Ovary (tissue), 9 donors: ENCODE measurements around the gene APBB2. TPM values are rescaled to one million over a fixed set of nuclear protein-coding genes. Genes with fewer than 3 reads are reported as not detected.

ENCODE experiments used
- DNase-seq, 5 donors: peaks; one replicate each; pipeline ENCODE4 v3.0.0-alpha.2; 2019 to 2020
- H3K27ac ChIP-seq, 2 donors: fragments of 200-600 bp; one replicate each; pipeline versions ENCODE4 v1.5.1 to v1.8.0; 2019 to 2022
- H3K27me3 ChIP-seq: fragments of 200-600 bp; one replicate; pipeline ENCODE4 v1.8.0; 2022
- H3K36me3 ChIP-seq: fragments of 200-600 bp; sonication (generic); one replicate; pipeline ENCODE4 v1.5.1; 2019
- H3K4me1 ChIP-seq: one replicate; pipeline ENCODE4 v1.8.1; 2013; ENCODE audit warnings: mild to moderate bottlenecking, moderate library complexity; ENCODE audit not compliant: insufficient read depth
- H3K4me3 ChIP-seq: fragments of 200-600 bp; sonication (generic); one replicate; pipeline ENCODE4 v1.5.1; 2017
- H3K9me3 ChIP-seq, 2 donors: fragments of 200-600 bp in 1 of 2; sonication (generic) in 1 of 2; one replicate each; pipeline versions ENCODE4 v1.5.1 to v1.8.1; 2013 to 2019; ENCODE audit warnings: mild to moderate bottlenecking in 1 of 2, moderate library complexity in 1 of 2
- EP300 ChIP-seq: sonication (generic); formaldehyde crosslinking; IDR thresholded peaks from one replicate; pipeline ENCODE4 v1.6.1; 2017; ENCODE audit warnings: antibody characterized with exemption
- POLR2A ChIP-seq: fragments of 450-650 bp; IDR thresholded peaks from one replicate; pipeline ENCODE4 v1.6.1; 2017; ENCODE audit warnings: antibody characterized with exemption, mild to moderate bottlenecking, moderate library complexity
- WGBS, 3 donors: extraction: QIAGEN DNeasy Blood & Tissue Kit in 1 of 3; methylation state at CpG; one replicate each; pipeline versions ENCODE4 v1.1.5 to v1.1.7; 2013 to 2017; 5-methylcytosine and 5-hydroxymethylcytosine counted together
- intact Hi-C, 4 donors: fragments of 100-400 bp; cut with DNase I; formaldehyde crosslinking; loops; one replicate each; pipeline versions ENCODE4 v1.11.0 to v1.15.1; 2022 to 2023
- polyA plus RNA-seq, 2 donors: library from polyadenylated mRNA; stranded (reverse); fragments of 200-250 nt in 1 of 2; fragments of 350-450 nt in 1 of 2; fragmentation: Illumina TruSeq in 1 of 2; extraction: RNeasy Lipid Tissue Mini Kit (QIAGEN cat#74804) in 1 of 2; gene quantifications; one replicate each; pipeline ENCODE4 v1.2.3, GENCODE V29; 2013 to 2014
- total RNA-seq, 7 donors: library from RNA; depleted of rRNA in 2 of 7; stranded (reverse); fragments of >200 nt in 2 of 7; fragmentation: NEBNext Ultra II Directional in 3 of 7; extraction: Animal tissue kit (Norgen Biotek cat#: 25700) in 3 of 7; gene quantifications; one replicate each; pipeline versions ENCODE4 v1.1.0 to v1.2.4, GENCODE V29; 2016 to 2023
- TF ChIP-seq, protein P1 (sequence below), 3 donors: fragments of 450-650 bp in 2 of 3; fragments of 200-600 bp in 1 of 3; IDR thresholded peaks; one replicate each; pipeline versions ENCODE4 v1.5.1 to v1.8.0; 2016 to 2022; ENCODE audit warnings: antibody characterized with exemption in 3 of 3, mild to moderate bottlenecking in 1 of 3
- donor health status: DM: no; HTN: no; CAD: no; lungs with moderate emphysema.
- donor health status: DM: no; HTN: no; CAD: no.
- donor health status: Bipolar disorder and iron deficiency.
- donor health status: DM: yes; HTN: yes; CAD: no.
- donor health status: DM: no; HTN: no; CAD: no.
- donor health status: DM: yes; HTN: yes; CAD: no.

APBB2 gene
- total and polyA plus RNA-seq, 9 donors: 30.9 to 163 (median 80.1) TPM

DNA sequence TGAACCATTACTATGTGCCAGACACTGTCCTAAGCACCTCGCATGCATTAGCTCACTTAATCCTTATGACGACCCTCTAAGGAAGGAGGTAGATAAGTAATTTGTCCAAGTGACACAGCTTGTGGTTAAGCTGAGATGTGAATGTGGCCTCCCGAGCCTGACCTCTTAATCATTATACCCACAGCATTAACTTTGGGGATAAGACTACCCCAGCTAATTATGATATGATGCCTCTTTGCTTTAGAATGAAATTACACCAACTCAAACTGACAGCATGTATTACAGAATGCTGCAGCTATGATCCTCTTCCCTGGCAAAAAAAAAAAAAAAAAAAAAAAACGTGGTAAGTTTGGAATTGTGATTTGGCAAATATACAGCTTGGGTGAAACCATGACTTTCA, 53.5 kb downstream of the APBB2 start:
- intact Hi-C loops: no loop called here
- 63 to 72% (median 71%) methylated on average over 4 of the region's 4 CpGs for WGBS, 3 donors

DNA sequence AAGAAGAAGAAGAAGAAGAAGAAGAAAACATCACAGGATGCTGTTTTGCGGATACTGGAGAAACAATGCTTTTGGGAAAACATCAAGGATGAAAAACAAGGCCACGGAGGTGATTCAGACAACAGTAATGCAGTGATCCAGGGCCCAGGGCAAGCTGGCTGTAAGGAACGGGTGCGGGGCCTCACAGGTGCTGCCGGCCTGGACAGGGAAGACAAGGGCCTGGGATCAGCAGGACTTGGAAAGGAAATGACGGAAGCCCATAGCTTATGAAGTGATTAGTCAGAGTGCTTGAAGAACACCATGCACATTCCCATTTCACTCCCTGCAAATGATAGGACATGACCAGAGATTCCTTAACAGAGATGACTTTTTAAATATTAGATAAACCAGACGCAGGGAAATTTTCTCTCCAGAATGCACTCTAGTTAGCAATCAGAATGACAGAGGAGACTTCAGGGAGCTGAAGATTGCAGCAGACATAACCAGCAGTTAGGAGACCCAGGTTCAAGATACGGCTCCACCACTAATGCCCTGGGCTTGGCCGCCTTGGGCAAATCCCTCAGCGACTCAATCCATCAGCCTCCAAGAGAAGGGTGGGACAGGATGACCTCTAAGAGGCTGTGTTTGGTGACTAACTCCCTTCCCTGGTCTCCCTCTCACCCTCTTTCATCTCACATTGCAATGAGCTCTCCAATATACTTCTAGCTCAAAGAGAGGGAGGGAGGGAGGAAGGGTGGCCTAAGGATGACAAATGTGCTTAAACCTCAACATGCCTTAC, 54.1 kb downstream of the APBB2 start:
- peaks cover 7% of the 10 kb centered on the region for H3K4me1 ChIP-seq
- H3K9me3 ChIP-seq: no peaks in the 10 kb centered on the region
- no peaks in the 10 kb centered on the region for H3K27me3 ChIP-seq
- intact Hi-C loops: no loop called here
- 57 to 79% (median 71%) methylated on average over 10 of the region's 10 CpGs for WGBS, 3 donors
- no peak for DNase-seq
- H3K36me3 ChIP-seq: no peaks in the 10 kb centered on the region
- H3K4me3 ChIP-seq: no peak overlapping the region
- H3K27ac ChIP-seq: no peak overlapping the region
- TF ChIP-seq, protein P1, sequence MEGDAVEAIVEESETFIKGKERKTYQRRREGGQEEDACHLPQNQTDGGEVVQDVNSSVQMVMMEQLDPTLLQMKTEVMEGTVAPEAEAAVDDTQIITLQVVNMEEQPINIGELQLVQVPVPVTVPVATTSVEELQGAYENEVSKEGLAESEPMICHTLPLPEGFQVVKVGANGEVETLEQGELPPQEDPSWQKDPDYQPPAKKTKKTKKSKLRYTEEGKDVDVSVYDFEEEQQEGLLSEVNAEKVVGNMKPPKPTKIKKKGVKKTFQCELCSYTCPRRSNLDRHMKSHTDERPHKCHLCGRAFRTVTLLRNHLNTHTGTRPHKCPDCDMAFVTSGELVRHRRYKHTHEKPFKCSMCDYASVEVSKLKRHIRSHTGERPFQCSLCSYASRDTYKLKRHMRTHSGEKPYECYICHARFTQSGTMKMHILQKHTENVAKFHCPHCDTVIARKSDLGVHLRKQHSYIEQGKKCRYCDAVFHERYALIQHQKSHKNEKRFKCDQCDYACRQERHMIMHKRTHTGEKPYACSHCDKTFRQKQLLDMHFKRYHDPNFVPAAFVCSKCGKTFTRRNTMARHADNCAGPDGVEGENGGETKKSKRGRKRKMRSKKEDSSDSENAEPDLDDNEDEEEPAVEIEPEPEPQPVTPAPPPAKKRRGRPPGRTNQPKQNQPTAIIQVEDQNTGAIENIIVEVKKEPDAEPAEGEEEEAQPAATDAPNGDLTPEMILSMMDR (IDR thresholded peaks at IDR 0.05): no peak
- no peak for TF ChIP-seq EP300
- TF ChIP-seq POLR2A: no peak

More for the DNA sequence above, 53.5 kb downstream of the APBB2 start:
- H3K4me1 ChIP-seq: peaks cover 7% of the 10 kb centered on the region
- no peak overlapping the region for H3K4me3 ChIP-seq
- no peak for DNase-seq
- no peaks in the 10 kb centered on the region for H3K9me3 ChIP-seq
- H3K27me3 ChIP-seq: no peaks in the 10 kb centered on the region
- TF ChIP-seq, protein P1 (IDR thresholded peaks at IDR 0.05): no peak
- TF ChIP-seq EP300 (no peak), POLR2A (no peak)
- H3K27ac ChIP-seq: no peak overlapping the region
- H3K36me3 ChIP-seq: no peaks in the 10 kb centered on the region

DNA sequence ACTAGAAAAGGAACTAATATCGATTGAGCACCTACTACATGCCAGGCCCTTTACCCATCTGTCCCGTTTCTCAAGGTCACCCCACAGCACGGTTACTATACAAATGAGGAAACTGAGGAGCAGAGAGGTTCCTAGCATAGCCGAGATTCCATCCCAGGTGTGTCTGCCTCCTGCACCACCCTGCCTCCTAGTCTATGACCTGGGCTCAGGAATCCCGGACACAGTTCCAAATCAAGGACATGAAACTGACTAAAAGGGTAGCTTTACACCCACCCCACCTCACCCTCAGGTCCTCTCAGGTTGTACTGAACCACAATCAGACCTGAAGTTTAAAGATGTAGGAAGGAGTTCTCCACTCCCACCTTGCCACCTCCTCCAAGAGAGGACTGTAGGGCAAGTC, 55.6 kb downstream of the APBB2 start:
- Histone ChIP-seq H3K4me3 (no peak overlapping the region), H3K9me3 (no peaks in the 10 kb centered on the region), H3K27ac (no peak overlapping the region), H3K4me1 (peaks cover 9% of the 10 kb centered on the region), H3K36me3 (no peaks in the 10 kb centered on the region), H3K27me3 (no peaks in the 10 kb centered on the region)
- TF ChIP-seq POLR2A (no peak), EP300 (no peak)
- TF ChIP-seq, protein P1 (IDR thresholded peaks at IDR 0.05): no peak
- intact Hi-C loops: no loop called here
- WGBS, 3 donors: 95 to 99% (median 97%) methylated on average over 5 of the region's 5 CpGs
- DNase-seq: no peak

DNA sequence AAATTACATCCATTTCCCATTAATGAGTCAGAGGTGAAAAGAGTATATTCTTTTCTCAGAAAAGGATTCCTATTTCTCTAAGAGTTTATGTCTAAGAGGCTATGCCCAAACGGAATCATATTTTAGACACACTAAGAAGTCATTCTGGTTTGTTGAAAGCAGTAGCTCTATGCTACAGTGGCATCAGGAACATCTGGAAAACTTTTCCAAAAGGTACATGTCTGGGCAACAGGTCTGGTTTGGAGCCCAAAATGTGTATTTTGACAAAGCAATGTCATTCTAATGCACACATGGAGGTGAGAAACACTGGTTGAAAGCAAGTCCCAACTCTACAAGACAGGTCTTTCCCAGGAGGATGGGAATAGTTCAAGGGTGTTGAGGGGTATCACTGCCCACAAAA, 56.1 kb downstream of the APBB2 start:
- no peak for TF ChIP-seq POLR2A
- TF ChIP-seq, protein P1 (IDR thresholded peaks at IDR 0.05): no peak
- TF ChIP-seq EP300: no peak
- H3K4me1 ChIP-seq: peaks cover 9% of the 10 kb centered on the region
- no peaks in the 10 kb centered on the region for H3K27me3 ChIP-seq
- 65 to 70% (median 69%) methylated on average over 1 of the region's 1 CpG for WGBS, 3 donors
- no peak overlapping the region for H3K27ac ChIP-seq
- H3K4me3 ChIP-seq: no peak overlapping the region
- no peaks in the 10 kb centered on the region for H3K9me3 ChIP-seq
- H3K36me3 ChIP-seq: no peaks in the 10 kb centered on the region
- no peak for DNase-seq
- intact Hi-C loops: no loop called here
